AG09309 (cell line): ENCODE results near the gene THRA.

Source experiments
- DNase-seq: peaks from one replicate; pipeline ENCODE4 v3.0.0-alpha.2; 2010; ENCODE audit warnings: low read depth
- H3K4me3 ChIP-seq: 2 replicates; pipeline ENCODE4 v1.5.1; 2011; ENCODE audit warnings: mild to moderate bottlenecking, low read depth, low read length, moderate library complexity; ENCODE audit not compliant: control insufficient read depth
- CTCF ChIP-seq: IDR thresholded peaks from 2 replicates; pipeline ENCODE4 v1.5.1; 2011; ENCODE audit warnings: mild to moderate bottlenecking, low read depth, low read length, inconsistent platforms; ENCODE audit not compliant: insufficient read depth, control insufficient read depth; ENCODE audit errors: missing control alignments

Gene THRA

GRCh38 chr17:40028595-40028994 lies 34.2 kb upstream of the THRA start:
- no peak overlapping the region for H3K4me3 ChIP-seq
- DNase-seq, result no peak
- TF ChIP-seq CTCF, result no peak

- TF ChIP-seq CTCF, result no peak
- no peak for DNase-seq
- H3K4me3 ChIP-seq, result no peak overlapping the region
These were observed 31.1 kb upstream of the THRA start for GRCh38 chr17:40031706-40032105.

- no peak overlapping the region for H3K4me3 ChIP-seq
- no peak for DNase-seq
- TF ChIP-seq CTCF, result no peak
These were observed 30.1 kb upstream of the THRA start for GRCh38 chr17:40032322-40033320.

GRCh38 chr17:40033339-40033738 lies 29.4 kb upstream of the THRA start:
- no peak for DNase-seq
- TF ChIP-seq CTCF, result no peak

GRCh38 chr17:40034426-40035161 lies 28.2 kb upstream of the THRA start:
- no peak for DNase-seq
- H3K4me3 ChIP-seq, result no peak overlapping the region
- TF ChIP-seq CTCF, result no peak

More at GRCh38 chr17:40033339-40033738, 29.4 kb upstream of the THRA start:
- no peak overlapping the region for H3K4me3 ChIP-seq

GRCh38 chr17:40035162-40035559 lies 27.6 kb upstream of the THRA start:
- peak; percentile 66 for TF ChIP-seq CTCF
- no peak for DNase-seq
- no peak overlapping the region for H3K4me3 ChIP-seq
